HG02884 (cell line): Measurements from ENCODE around the gene PDE10A.

Source experiments
- ATAC-seq: cut with Tn5 transposase; IDR thresholded peaks from one replicate; pipeline ENCODE4 v1.9.1; 2021; ENCODE audit warnings: mild to moderate bottlenecking, moderate library complexity; ENCODE audit not compliant: unreplicated experiment

Gene PDE10A

GRCh38 chr6:165426892-165427291, 236.1 kb downstream of the PDE10A start:
- ATAC-seq, result no peak

GRCh38 chr6:165422192-165422591, 240.8 kb downstream of the PDE10A start:
- ATAC-seq, result no peak

GRCh38 chr6:165417278-165417865, 245.7 kb downstream of the PDE10A start:
- ATAC-seq, result no peak

- no peak for ATAC-seq
Observed at GRCh38 chr6:165404697-165405096, 258.3 kb downstream of the PDE10A start.

GRCh38 chr6:165404296-165404695, 258.7 kb downstream of the PDE10A start:
- no peak for ATAC-seq

- no peak for ATAC-seq
Observed at GRCh38 chr6:165403006-165403595, 259.9 kb downstream of the PDE10A start.

- ATAC-seq, result no peak
Observed at GRCh38 chr6:165401092-165401491, 261.9 kb downstream of the PDE10A start.

- ATAC-seq, result no peak
Observed at GRCh38 chr6:165390475-165390874, 272.6 kb downstream of the PDE10A start.

- ATAC-seq, result no peak
Observed at GRCh38 chr6:165389534-165389933, 273.5 kb downstream of the PDE10A start.

GRCh38 chr6:165383323-165383722, 279.7 kb downstream of the PDE10A start:
- no peak for ATAC-seq

GRCh38 chr6:165376100-165376499, 286.9 kb downstream of the PDE10A start:
- no peak for ATAC-seq

- ATAC-seq, result no peak
Observed at GRCh38 chr6:165365371-165365770, 297.7 kb downstream of the PDE10A start.

- ATAC-seq, result no peak
Observed at GRCh38 chr6:165345700-165346099, 317.3 kb downstream of the PDE10A start.

- ATAC-seq, result no peak
Observed at GRCh38 chr6:165340532-165340931, 322.5 kb downstream of the PDE10A start.

- no peak for ATAC-seq
Observed at GRCh38 chr6:165325609-165326008, 337.4 kb downstream of the PDE10A start.

GRCh38 chr6:165321555-165322145, 341.4 kb downstream of the PDE10A start:
- no peak for ATAC-seq

GRCh38 chr6:165321150-165321549, 341.9 kb downstream of the PDE10A start:
- ATAC-seq, result no peak

- no peak for ATAC-seq
Observed at GRCh38 chr6:165317723-165318122, 345.3 kb downstream of the PDE10A start.

GRCh38 chr6:165308926-165309731, 353.9 kb downstream of the PDE10A start, which contains the start of gene C6orf118:
TSS of gene C6orf118 (minus strand) at chr6:165309605. CDS start at chr6:165309586, 19 bp downstream.
- no peak for ATAC-seq

- no peak for ATAC-seq
Observed at GRCh38 chr6:165306955-165307354, 356.1 kb downstream of the PDE10A start.

- no peak for ATAC-seq
Observed at GRCh38 chr6:165301372-165302246, 361.4 kb downstream of the PDE10A start.
